ENCODE measurements around the gene LRRC45. TPM values are rescaled to one million over a fixed set of nuclear protein-coding genes. Genes with fewer than 3 reads are reported as not detected.

The LRRC45 gene
- total RNA-seq, 3 donors from 2014 or later (not counting 1 experiment from before 2014, with no cell fraction given) = 15.9 to 21.6 (median 16.8) TPM

GRCh38 chr17:82047914-82048570 lies 24.9 kb downstream of the LRRC45 start:
- 96% methylated on average over 24 of the region's 25 CpGs for WGBS (ENCODE audit: insufficient coverage)

GRCh38 chr17:82048571-82048971 lies 25.5 kb downstream of the LRRC45 start:
- H3K4me3 ChIP-seq (ENCODE audit: low read length) = no peak overlapping the region
- intact Hi-C loops (cut with micrococcal nuclease) = no loop called here
- 93% methylated on average over 20 of the region's 20 CpGs for WGBS (ENCODE audit: insufficient coverage)
- H3K27me3 Mint-ChIP-seq (ENCODE audit: low read depth in 2 of 2) = no peaks in the 10 kb centered on the region
- no peaks in the 10 kb centered on the region for H3K9me3 Mint-ChIP-seq
- DNase-seq = no peak
- H3K9me3 ChIP-seq (ENCODE audit: control insufficient read depth, insufficient read depth, low read length) = no peaks in the 10 kb centered on the region
- ATAC-seq = no peak
- H3K36me3 Mint-ChIP-seq = no peaks in the 10 kb centered on the region
- H3K4me1 Mint-ChIP-seq = peaks cover 0 to 11% of the 10 kb centered on the region in 2 donors
- no peak overlapping the region for H3K4me3 Mint-ChIP-seq
- H3K4me1 ChIP-seq (ENCODE audit: control insufficient read depth, insufficient read depth, low read length) = peaks cover 26% of the 10 kb centered on the region
- no peak overlapping the region for H3K27ac Mint-ChIP-seq
- no peaks in the 10 kb centered on the region for H3K27me3 ChIP-seq (ENCODE audit: control insufficient read depth, insufficient read depth, low read length)
- H3K36me3 ChIP-seq (ENCODE audit: control insufficient read depth, insufficient read depth, low read length) = peaks cover under 1% of the 10 kb centered on the region
- no peak for TF ChIP-seq CTCF (IDR thresholded peaks at IDR 0.05)
- no peak overlapping the region for H3K27ac ChIP-seq (ENCODE audit: low read length)

More at GRCh38 chr17:82047914-82048570, 24.9 kb downstream of the LRRC45 start:
- H3K27me3 Mint-ChIP-seq (ENCODE audit: low read depth in 2 of 2) = no peaks in the 10 kb centered on the region
- no peaks in the 10 kb centered on the region for H3K9me3 ChIP-seq (ENCODE audit: control insufficient read depth, insufficient read depth, low read length)
- H3K9me3 Mint-ChIP-seq = no peaks in the 10 kb centered on the region
- H3K36me3 Mint-ChIP-seq = no peaks in the 10 kb centered on the region
- H3K27ac Mint-ChIP-seq = no peak overlapping the region
- no peaks in the 10 kb centered on the region for H3K27me3 ChIP-seq (ENCODE audit: control insufficient read depth, insufficient read depth, low read length)
- TF ChIP-seq CTCF (IDR thresholded peaks at IDR 0.05) = no peak
- H3K4me3 ChIP-seq (ENCODE audit: low read length) = no peak overlapping the region
- DNase-seq = no peak
- intact Hi-C loops (cut with micrococcal nuclease) = no loop called here
- no peak overlapping the region for H3K4me3 Mint-ChIP-seq
- peaks cover 20% of the 10 kb centered on the region for H3K4me1 ChIP-seq (ENCODE audit: control insufficient read depth, insufficient read depth, low read length)
- H3K4me1 Mint-ChIP-seq = peaks cover 0 to 11% of the 10 kb centered on the region in 2 donors
- no peak overlapping the region for H3K27ac ChIP-seq (ENCODE audit: low read length)
- H3K36me3 ChIP-seq (ENCODE audit: control insufficient read depth, insufficient read depth, low read length) = no peaks in the 10 kb centered on the region
- no peak for ATAC-seq

- H3K4me3 Mint-ChIP-seq = no peak overlapping the region
- no peaks in the 10 kb centered on the region for H3K36me3 Mint-ChIP-seq
- no peak for DNase-seq
- no peak for ATAC-seq
- Histone ChIP-seq H3K4me3 (ENCODE audit: low read length) (no peak overlapping the region), H3K9me3 (ENCODE audit: control insufficient read depth, insufficient read depth, low read length) (no peaks in the 10 kb centered on the region), H3K4me1 (ENCODE audit: control insufficient read depth, insufficient read depth, low read length) (peaks cover 30% of the 10 kb centered on the region), H3K27ac (ENCODE audit: low read length) (no peak overlapping the region), H3K36me3 (ENCODE audit: control insufficient read depth, insufficient read depth, low read length) (peaks cover 5% of the 10 kb centered on the region), H3K27me3 (ENCODE audit: control insufficient read depth, insufficient read depth, low read length) (no peaks in the 10 kb centered on the region)
- intact Hi-C loops (cut with micrococcal nuclease) = no loop called here
- no peaks in the 10 kb centered on the region for H3K9me3 Mint-ChIP-seq
- H3K27me3 Mint-ChIP-seq (ENCODE audit: low read depth in 2 of 2) = no peaks in the 10 kb centered on the region
- TF ChIP-seq CTCF (IDR thresholded peaks at IDR 0.05) = no peak
- peaks cover 0 to 11% of the 10 kb centered on the region in 2 donors for H3K4me1 Mint-ChIP-seq
- WGBS (ENCODE audit: insufficient coverage) = 92% methylated on average over 8 of the region's 8 CpGs
- no peak overlapping the region for H3K27ac Mint-ChIP-seq
Observed at GRCh38 chr17:82049106-82049505, 26.0 kb downstream of the LRRC45 start.

GRCh38 chr17:82049521-82049971 lies 26.4 kb downstream of the LRRC45 start:
- Histone ChIP-seq H3K27me3 (ENCODE audit: control insufficient read depth, insufficient read depth, low read length) (no peaks in the 10 kb centered on the region), H3K9me3 (ENCODE audit: control insufficient read depth, insufficient read depth, low read length) (no peaks in the 10 kb centered on the region), H3K36me3 (ENCODE audit: control insufficient read depth, insufficient read depth, low read length) (peaks cover 8% of the 10 kb centered on the region), H3K4me3 (ENCODE audit: low read length) (no peak overlapping the region), H3K27ac (ENCODE audit: low read length) (no peak overlapping the region), H3K4me1 (ENCODE audit: control insufficient read depth, insufficient read depth, low read length) (peaks cover 30% of the 10 kb centered on the region)
- Mint-ChIP-seq H3K4me1 (peaks cover 0 to 11% of the 10 kb centered on the region in 2 donors), H3K27ac (no peak overlapping the region), H3K4me3 (no peak overlapping the region), H3K27me3 (ENCODE audit: low read depth in 2 of 2) (no peaks in the 10 kb centered on the region), H3K9me3 (no peaks in the 10 kb centered on the region), H3K36me3 (no peaks in the 10 kb centered on the region)
- DNase-seq (no peak), ATAC-seq (no peak)
- intact Hi-C loops (cut with micrococcal nuclease) = no loop called here
- WGBS (ENCODE audit: insufficient coverage) = 94% methylated on average over 16 of the region's 16 CpGs
- no peak for TF ChIP-seq CTCF (IDR thresholded peaks at IDR 0.05)

Data from natural killer cell (primary cell).